ENCODE data around the gene IL32. TPM values are rescaled to one million over a fixed set of nuclear protein-coding genes. Genes with fewer than 3 reads are reported as not detected.

Gene IL32, protein sequence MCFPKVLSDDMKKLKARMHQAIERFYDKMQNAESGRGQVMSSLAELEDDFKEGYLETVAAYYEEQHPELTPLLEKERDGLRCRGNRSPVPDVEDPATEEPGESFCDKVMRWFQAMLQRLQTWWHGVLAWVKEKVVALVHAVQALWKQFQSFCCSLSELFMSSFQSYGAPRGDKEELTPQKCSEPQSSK
- polyA plus RNA-seq (ENCODE audit: insufficient read length in 3 of 3): 10 to 100 TPM; 28.0 to 36.8 (median 29.4) TPM

GRCh38 chr16:3065069-3065741, at the start of gene IL32:
TSS of gene IL32 (plus strand) at chr16:3065640. CDS start at chr16:3065812, 172 bp downstream.
- DNase-seq (ENCODE audit: low read depth in 3 of 3, low spot score in 2 of 3): no peak

DNA sequence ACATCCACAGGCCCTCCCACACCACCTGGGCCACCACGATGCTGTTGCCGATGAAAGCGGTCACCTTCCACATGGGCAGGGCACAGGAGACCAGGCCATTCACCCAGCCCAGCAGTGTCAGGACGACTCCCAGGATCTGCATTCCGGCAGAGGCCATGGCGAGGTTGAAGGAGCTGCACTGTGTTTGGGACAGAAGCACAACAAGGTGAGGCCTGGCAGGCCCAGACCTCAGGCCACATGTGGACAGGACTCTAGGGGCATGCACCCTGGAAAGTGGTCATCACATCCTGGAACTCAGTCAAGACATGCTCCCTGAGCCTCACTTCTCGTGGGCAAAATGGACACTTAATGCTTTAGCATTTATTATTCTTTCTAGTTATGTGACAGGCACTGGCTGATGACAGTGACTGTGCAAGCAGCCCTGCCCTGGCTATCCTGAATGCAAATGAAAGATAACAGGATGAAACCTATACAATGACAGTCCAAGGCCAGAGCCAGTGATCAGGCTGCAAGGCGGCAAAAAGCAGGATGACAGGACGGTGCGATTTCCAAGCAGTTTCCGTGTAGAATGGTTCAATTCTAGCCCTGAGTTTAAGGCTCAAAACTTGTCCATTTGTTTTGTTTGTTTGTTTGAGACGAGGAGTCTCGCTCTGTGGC, 49.4 kb upstream of the IL32 start:
- no peak for DNase-seq (ENCODE audit: low read depth in 3 of 3, low spot score in 2 of 3)

GRCh38 chr16:3017344-3017743, 48.1 kb upstream of the IL32 start:
- DNase-seq (ENCODE audit: low read depth in 3 of 3, low spot score in 2 of 3): no peak

- DNase-seq (ENCODE audit: low read depth in 3 of 3, low spot score in 2 of 3): no peak
Observed at GRCh38 chr16:3017794-3018506, 47.5 kb upstream of the IL32 start, which contains the start of gene CLDN6. TSS of gene CLDN6 (minus strand) at chr16:3018183. CDS start at chr16:3016021, 2,162 bp downstream.

GRCh38 chr16:3019594-3020246, 45.7 kb upstream of the IL32 start:
- DNase-seq (ENCODE audit: low read depth in 3 of 3, low spot score in 2 of 3): no peak

- no peak for DNase-seq (ENCODE audit: low read depth in 3 of 3, low spot score in 2 of 3)
Observed at GRCh38 chr16:3020247-3020603, 45.2 kb upstream of the IL32 start, which contains the start of gene TNFRSF12A. TSS of gene TNFRSF12A (plus strand) at chr16:3020368. CDS start at chr16:3020398, 30 bp downstream.

GRCh38 chr16:3020604-3021448, 44.6 kb upstream of the IL32 start:
- no peak for DNase-seq (ENCODE audit: low read depth in 3 of 3, low spot score in 2 of 3)

DNA sequence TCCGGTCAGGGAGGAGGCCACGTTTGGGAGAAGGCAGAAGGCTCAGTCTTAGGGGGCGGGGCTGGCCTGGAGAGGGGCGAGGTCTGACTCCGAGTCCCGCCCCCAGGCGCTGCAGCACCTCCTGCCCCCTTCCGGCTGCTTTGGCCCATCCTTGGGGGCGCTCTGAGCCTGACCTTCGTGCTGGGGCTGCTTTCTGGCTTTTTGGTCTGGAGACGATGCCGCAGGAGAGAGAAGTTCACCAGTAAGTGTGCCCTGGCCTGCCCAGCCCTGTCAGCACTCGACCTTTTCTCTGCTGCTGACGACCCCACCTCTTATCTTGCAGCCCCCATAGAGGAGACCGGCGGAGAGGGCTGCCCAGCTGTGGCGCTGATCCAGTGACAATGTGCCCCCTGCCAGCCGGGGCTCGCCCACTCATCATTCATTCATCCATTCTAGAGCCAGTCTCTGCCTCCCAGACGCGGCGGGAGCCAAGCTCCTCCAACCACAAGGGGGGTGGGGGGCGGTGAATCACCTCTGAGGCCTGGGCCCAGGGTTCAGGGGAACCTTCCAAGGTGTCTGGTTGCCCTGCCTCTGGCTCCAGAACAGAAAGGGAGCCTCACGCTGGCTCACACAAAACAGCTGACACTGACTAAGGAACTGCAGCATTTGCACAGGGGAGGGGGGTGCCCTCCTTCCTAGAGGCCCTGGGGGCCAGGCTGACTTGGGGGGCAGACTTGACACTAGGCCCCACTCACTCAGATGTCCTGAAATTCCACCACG, 43.8 kb upstream of the IL32 start:
- no peak for DNase-seq (ENCODE audit: low read depth in 3 of 3, low spot score in 2 of 3)

GRCh38 chr16:3022208-3022683, 43.2 kb upstream of the IL32 start:
- no peak for DNase-seq (ENCODE audit: low read depth in 3 of 3, low spot score in 2 of 3)

- DNase-seq (ENCODE audit: low read depth in 3 of 3, low spot score in 2 of 3): no peak
Observed at GRCh38 chr16:3022684-3023414, 42.6 kb upstream of the IL32 start.

- no peak for DNase-seq (ENCODE audit: low read depth in 3 of 3, low spot score in 2 of 3)
Observed at GRCh38 chr16:3023415-3023668, 42.1 kb upstream of the IL32 start.

- peak; percentile 93 to 94 (median 94) for DNase-seq (ENCODE audit: low read depth in 3 of 3, low spot score in 2 of 3)
Observed at GRCh38 chr16:3023669-3024478, 41.6 kb upstream of the IL32 start, which contains the start of the genes HCFC1R1 and THOC6. TSS of gene HCFC1R1 (minus strand) at chr16:3023942. CDS start at chr16:3023941, 1 bp downstream. TSS of gene THOC6 (plus strand) at chr16:3024035. CDS start at chr16:3024327, 292 bp downstream.

DNA sequence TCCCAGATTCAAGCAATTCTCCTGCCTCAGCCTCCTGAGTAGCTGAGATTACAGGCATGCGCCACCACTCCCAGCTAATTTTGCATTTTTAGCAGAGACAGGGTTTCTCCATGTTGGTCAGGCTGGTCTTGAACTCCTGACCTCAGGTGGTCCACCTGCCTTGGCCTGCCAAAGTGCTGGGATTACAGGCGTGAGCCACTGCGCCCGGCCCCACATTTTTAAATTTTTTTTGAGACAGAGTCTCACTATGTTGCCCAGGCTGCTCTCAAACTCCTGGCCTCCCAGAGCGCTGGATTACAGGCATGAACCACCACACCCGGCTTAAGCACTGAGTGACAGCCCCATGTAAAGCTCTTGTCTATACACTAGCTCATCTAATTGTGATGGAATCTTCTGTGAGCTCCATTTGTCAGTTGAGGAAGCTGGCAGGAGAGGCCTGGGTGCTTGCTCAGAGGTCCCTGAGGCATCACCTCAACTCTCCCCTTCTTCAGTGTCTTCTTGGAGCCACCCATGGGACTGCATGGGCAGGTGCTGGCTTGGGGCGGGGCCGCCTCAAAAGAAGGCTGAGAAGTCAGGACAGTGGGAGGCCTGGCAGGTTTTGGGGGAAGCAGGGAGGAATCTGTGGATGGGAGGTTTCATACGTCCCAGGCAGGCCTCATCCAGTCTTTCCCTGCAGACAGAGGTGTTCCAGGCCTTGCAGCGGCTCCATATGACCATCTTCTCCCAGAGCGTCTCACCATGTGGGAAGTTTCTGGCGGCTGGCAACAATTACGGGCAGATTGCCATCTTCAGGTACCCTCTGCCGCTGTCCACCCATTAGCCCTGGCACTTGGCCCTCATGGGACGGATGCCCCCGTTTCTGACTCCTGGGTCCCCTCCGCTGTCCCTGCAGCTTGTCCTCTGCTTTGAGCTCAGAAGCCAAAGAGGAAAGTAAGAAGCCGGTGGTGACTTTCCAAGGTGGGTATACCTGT, 40.1 kb upstream of the IL32 start:
- DNase-seq (ENCODE audit: low read depth in 3 of 3, low spot score in 2 of 3): no peak

DNA sequence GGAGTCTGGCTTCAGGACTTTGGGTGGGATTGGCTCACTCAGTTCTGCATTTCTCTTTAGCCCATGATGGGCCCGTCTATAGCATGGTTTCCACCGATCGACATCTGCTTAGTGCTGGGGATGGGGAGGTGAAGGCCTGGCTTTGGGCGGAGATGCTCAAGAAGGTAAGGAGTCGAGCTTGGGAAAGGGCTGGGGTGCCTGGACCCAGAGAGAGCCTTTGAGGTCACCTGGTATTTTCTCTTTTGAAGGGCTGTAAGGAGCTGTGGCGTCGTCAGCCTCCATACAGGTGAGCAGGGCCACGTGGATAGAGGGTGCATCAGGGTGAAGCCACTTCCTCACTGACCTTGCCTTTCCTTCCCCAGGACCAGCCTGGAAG, 39.4 kb upstream of the IL32 start:
- DNase-seq (ENCODE audit: low read depth in 3 of 3, low spot score in 2 of 3): no peak

GRCh38 chr16:3026609-3027488, 38.6 kb upstream of the IL32 start:
- no peak for DNase-seq (ENCODE audit: low read depth in 3 of 3, low spot score in 2 of 3)

DNA sequence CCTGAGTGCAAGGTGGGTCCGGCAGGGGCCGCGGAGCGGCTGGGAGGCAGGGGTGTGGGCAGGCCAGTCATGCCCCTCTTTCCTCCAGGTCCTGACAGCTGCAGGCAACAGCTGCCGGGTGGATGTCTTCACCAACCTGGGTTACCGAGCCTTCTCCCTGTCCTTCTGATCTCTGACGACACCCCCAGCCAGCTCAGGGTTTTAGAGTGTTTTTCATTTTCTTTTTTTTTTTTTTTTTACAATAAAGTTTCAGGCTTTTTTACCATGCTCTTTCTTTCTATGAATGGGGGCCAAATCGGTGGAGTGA, 38.0 kb upstream of the IL32 start:
- no peak for DNase-seq (ENCODE audit: low read depth in 3 of 3, low spot score in 2 of 3)
